HepG2 (cell line): ENCODE data around the gene TLDC2. TPM values are rescaled to one million over a fixed set of nuclear protein-coding genes. Genes with fewer than 3 reads are reported as not detected.

Experiments
- AGO2 ChIP-seq: fragments of 200-400 bp; formaldehyde crosslinking; optimal IDR thresholded peaks from 2 replicates; pipeline ENCODE3; 2017; ENCODE audit warnings: mild to moderate bottlenecking, low read depth, low read length, moderate library complexity
- CHD4 ChIP-seq: fragments of 200-600 bp; sonication (generic); IDR thresholded peaks from 2 replicates; pipeline ENCODE4 v1.7.0; 2017; ENCODE audit warnings: mild to moderate bottlenecking, low read length, borderline replicate concordance
- HMG20B ChIP-seq: conservative IDR thresholded peaks from 2 replicates; pipeline ENCODE4 v1.6.1; 2016; ENCODE audit warnings: missing genetic modification reagents, missing compliant biosample characterization
- MAFK ChIP-seq, 2 experiments: IDR thresholded peaks in 1 of 2; conservative IDR thresholded peaks in 1 of 2; 2 replicates each; pipeline ENCODE4 v1.6.1; 2011; ENCODE audit warnings: improper control_type of control experiment in 2 of 2, low read length in 2 of 2
- MBNL3 ChIP-seq: fragments of 250-450 bp; sonication (Bioruptor Pico); conservative IDR thresholded peaks from 2 replicates; pipeline ENCODE4 v1.8.0; 2022; ENCODE audit warnings: mild to moderate bottlenecking, inconsistent platforms
- PHB2 ChIP-seq: fragments of 450-650 bp; IDR thresholded peaks from 2 replicates; pipeline ENCODE4 v1.6.1; 2018; ENCODE audit not compliant: partially characterized antibody
- SMARCE1 ChIP-seq: fragments of 450-650 bp; IDR thresholded peaks from 2 replicates; pipeline ENCODE4 v1.6.1; 2017; ENCODE audit warnings: borderline replicate concordance
- SNRNP70 ChIP-seq: fragments of 200-400 bp; formaldehyde crosslinking; IDR thresholded peaks from 2 replicates; pipeline ENCODE4 v1.6.1; 2017; ENCODE audit warnings: mild to moderate bottlenecking, low read depth, low read length, moderate library complexity
- U2AF1 ChIP-seq: fragments of 200-400 bp; formaldehyde crosslinking; optimal IDR thresholded peaks from 2 replicates; pipeline ENCODE3; 2017; ENCODE audit warnings: mild to moderate bottlenecking, low read depth, low read length
- XRCC5 ChIP-seq: fragments of 200-400 bp; formaldehyde crosslinking; optimal IDR thresholded peaks from 2 replicates; pipeline ENCODE3; 2017; ENCODE audit warnings: mild to moderate bottlenecking, low read length
- ZMYM3 ChIP-seq: sonication (generic); formaldehyde crosslinking; IDR thresholded peaks from 2 replicates; pipeline ENCODE4 v1.5.1; 2020; ENCODE audit warnings: mild to moderate bottlenecking, missing genetic modification reagents
- ZNF17 ChIP-seq: sonication (generic); formaldehyde crosslinking; IDR thresholded peaks from 2 replicates; pipeline ENCODE4 v1.5.0; 2020; ENCODE audit warnings: mild to moderate bottlenecking, missing genetic modification reagents
- ZNF34 ChIP-seq: sonication (generic); formaldehyde crosslinking; IDR thresholded peaks from 2 replicates; pipeline ENCODE4 v1.4.0; 2020; ENCODE audit warnings: mild to moderate bottlenecking, missing genetic modification reagents, borderline replicate concordance
- ZNF589 ChIP-seq: sonication (generic); formaldehyde crosslinking; conservative IDR thresholded peaks from 2 replicates; pipeline ENCODE4 v1.8.0; 2022; ENCODE audit warnings: mild to moderate bottlenecking, moderate library complexity, missing genetic modification reagents
- ZNF607 ChIP-seq: sonication (generic); formaldehyde crosslinking; IDR thresholded peaks from 2 replicates; pipeline ENCODE4 v1.5.1; 2020; ENCODE audit warnings: missing genetic modification reagents, mild to moderate bottlenecking, borderline replicate concordance
- ZNF703 ChIP-seq: sonication (generic); formaldehyde crosslinking; IDR thresholded peaks from 2 replicates; pipeline ENCODE4 v1.5.1; 2020; ENCODE audit warnings: missing genetic modification reagents, mild to moderate bottlenecking, moderate library complexity, borderline replicate concordance
- polyA plus RNA-seq, 8 experiments: library from polyadenylated mRNA; depleted of rRNA in 3 of 8; stranded (reverse) in 7 of 8; unstranded in 1 of 8; fragments of >200 nt; fragmentation: Illumina TruSeq in 4 of 8; extraction: Trizol in 4 of 8; gene quantifications; 2 replicates each; pipeline versions ENCODE4 v1.2.1 to v1.2.3, GENCODE V29; 2011 to 2016; ENCODE audit warnings: low read depth in 4 of 8, missing spikeins in 1 of 8, mixed read lengths in 1 of 8; ENCODE audit not compliant: insufficient read depth in 1 of 8
- total RNA-seq, 5 experiments: library from RNA; depleted of rRNA; stranded (reverse); fragments of >200 nt; fragmentation: Illumina TruSeq; extraction: Trizol; gene quantifications; 2 replicates each; pipeline ENCODE4 v1.2.3, GENCODE V29; 2016; ENCODE audit warnings: low read depth in 1 of 5
- TF ChIP-seq, protein P1 (sequence below): sonication (generic); formaldehyde crosslinking; IDR thresholded peaks from 2 replicates; pipeline ENCODE4 v1.5.0; 2020; ENCODE audit warnings: mild to moderate bottlenecking, missing genetic modification reagents, borderline replicate concordance
- TF ChIP-seq, protein P2 (sequence below): sonication (generic); formaldehyde crosslinking; IDR thresholded peaks from 2 replicates; pipeline ENCODE4 v1.4.0; 2020; ENCODE audit warnings: missing genetic modification reagents, borderline replicate concordance

Gene TLDC2
- total and polyA plus RNA-seq, 2 of the 13 experiments (the other 11 are each of a cell fraction or from before 2014, with no cell fraction given), result 1.5 to 1.6 TPM

DNA sequence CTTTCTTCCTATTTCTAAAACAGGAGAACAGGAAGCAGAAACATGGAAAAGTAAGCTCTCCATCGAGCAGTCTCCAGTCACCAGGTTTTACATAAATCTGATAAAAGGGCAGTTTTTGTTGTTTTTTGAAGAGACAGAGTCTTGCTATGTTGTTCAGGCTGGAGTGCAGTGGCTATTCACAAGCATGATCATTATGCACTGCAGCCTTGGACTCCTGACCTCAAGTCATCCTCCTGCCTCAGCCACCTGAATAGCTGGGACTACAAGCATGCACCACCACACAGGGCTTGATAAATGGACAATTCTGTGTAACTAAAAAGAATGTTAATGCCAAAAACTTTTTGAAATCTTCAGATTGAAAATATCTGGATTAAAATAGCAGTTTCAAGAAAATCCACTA is 51.8 kb downstream of the TLDC2 start (continued):
- no peak for TF ChIP-seq HMG20B
- TF ChIP-seq SNRNP70, result no peak
- TF ChIP-seq ZNF607, result no peak
- no peak for TF ChIP-seq PHB2
- TF ChIP-seq ZNF589 (CRISPR knock-in tag), result no peak
- no peak for TF ChIP-seq CHD4
- TF ChIP-seq, protein P1, sequence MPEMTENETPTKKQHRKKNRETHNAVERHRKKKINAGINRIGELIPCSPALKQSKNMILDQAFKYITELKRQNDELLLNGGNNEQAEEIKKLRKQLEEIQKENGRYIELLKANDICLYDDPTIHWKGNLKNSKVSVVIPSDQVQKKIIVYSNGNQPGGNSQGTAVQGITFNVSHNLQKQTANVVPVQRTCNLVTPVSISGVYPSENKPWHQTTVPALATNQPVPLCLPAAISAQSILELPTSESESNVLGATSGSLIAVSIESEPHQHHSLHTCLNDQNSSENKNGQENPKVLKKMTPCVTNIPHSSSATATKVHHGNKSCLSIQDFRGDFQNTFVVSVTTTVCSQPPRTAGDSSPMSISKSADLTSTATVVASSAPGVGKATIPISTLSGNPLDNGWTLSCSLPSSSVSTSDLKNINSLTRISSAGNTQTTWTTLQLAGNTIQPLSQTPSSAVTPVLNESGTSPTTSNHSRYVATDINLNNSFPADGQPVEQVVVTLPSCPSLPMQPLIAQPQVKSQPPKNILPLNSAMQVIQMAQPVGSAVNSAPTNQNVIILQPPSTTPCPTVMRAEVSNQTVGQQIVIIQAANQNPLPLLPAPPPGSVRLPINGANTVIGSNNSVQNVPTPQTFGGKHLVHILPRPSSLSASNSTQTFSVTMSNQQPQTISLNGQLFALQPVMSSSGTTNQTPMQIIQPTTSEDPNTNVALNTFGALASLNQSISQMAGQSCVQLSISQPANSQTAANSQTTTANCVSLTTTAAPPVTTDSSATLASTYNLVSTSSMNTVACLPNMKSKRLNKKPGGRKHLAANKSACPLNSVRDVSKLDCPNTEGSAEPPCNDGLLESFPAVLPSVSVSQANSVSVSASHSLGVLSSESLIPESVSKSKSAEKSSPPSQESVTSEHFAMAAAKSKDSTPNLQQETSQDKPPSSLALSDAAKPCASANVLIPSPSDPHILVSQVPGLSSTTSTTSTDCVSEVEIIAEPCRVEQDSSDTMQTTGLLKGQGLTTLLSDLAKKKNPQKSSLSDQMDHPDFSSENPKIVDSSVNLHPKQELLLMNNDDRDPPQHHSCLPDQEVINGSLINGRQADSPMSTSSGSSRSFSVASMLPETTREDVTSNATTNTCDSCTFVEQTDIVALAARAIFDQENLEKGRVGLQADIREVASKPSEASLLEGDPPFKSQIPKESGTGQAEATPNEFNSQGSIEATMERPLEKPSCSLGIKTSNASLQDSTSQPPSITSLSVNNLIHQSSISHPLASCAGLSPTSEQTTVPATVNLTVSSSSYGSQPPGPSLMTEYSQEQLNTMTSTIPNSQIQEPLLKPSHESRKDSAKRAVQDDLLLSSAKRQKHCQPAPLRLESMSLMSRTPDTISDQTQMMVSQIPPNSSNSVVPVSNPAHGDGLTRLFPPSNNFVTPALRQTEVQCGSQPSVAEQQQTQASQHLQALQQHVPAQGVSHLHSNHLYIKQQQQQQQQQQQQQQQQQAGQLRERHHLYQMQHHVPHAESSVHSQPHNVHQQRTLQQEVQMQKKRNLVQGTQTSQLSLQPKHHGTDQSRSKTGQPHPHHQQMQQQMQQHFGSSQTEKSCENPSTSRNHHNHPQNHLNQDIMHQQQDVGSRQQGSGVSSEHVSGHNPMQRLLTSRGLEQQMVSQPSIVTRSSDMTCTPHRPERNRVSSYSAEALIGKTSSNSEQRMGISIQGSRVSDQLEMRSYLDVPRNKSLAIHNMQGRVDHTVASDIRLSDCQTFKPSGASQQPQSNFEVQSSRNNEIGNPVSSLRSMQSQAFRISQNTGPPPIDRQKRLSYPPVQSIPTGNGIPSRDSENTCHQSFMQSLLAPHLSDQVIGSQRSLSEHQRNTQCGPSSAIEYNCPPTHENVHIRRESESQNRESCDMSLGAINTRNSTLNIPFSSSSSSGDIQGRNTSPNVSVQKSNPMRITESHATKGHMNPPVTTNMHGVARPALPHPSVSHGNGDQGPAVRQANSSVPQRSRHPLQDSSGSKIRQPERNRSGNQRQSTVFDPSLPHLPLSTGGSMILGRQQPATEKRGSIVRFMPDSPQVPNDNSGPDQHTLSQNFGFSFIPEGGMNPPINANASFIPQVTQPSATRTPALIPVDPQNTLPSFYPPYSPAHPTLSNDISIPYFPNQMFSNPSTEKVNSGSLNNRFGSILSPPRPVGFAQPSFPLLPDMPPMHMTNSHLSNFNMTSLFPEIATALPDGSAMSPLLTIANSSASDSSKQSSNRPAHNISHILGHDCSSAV (CRISPR knock-in tag), result no peak
- no peak for TF ChIP-seq SMARCE1
- TF ChIP-seq U2AF1, result no peak
- TF ChIP-seq MBNL3, result no peak
- no peak for TF ChIP-seq ZNF34 (CRISPR knock-in tag)
- no peak for TF ChIP-seq XRCC5
- no peak for TF ChIP-seq ZNF17 (CRISPR knock-in tag)
- TF ChIP-seq ZNF703 (CRISPR knock-in tag), result no peak
- TF ChIP-seq MAFK (conservative IDR thresholded peaks at IDR 0.05 in 1 of 2, IDR thresholded peaks at IDR 0.05 in 1 of 2; ENCODE audit: low read length in 2 of 2), result no peak
- TF ChIP-seq, protein P2, sequence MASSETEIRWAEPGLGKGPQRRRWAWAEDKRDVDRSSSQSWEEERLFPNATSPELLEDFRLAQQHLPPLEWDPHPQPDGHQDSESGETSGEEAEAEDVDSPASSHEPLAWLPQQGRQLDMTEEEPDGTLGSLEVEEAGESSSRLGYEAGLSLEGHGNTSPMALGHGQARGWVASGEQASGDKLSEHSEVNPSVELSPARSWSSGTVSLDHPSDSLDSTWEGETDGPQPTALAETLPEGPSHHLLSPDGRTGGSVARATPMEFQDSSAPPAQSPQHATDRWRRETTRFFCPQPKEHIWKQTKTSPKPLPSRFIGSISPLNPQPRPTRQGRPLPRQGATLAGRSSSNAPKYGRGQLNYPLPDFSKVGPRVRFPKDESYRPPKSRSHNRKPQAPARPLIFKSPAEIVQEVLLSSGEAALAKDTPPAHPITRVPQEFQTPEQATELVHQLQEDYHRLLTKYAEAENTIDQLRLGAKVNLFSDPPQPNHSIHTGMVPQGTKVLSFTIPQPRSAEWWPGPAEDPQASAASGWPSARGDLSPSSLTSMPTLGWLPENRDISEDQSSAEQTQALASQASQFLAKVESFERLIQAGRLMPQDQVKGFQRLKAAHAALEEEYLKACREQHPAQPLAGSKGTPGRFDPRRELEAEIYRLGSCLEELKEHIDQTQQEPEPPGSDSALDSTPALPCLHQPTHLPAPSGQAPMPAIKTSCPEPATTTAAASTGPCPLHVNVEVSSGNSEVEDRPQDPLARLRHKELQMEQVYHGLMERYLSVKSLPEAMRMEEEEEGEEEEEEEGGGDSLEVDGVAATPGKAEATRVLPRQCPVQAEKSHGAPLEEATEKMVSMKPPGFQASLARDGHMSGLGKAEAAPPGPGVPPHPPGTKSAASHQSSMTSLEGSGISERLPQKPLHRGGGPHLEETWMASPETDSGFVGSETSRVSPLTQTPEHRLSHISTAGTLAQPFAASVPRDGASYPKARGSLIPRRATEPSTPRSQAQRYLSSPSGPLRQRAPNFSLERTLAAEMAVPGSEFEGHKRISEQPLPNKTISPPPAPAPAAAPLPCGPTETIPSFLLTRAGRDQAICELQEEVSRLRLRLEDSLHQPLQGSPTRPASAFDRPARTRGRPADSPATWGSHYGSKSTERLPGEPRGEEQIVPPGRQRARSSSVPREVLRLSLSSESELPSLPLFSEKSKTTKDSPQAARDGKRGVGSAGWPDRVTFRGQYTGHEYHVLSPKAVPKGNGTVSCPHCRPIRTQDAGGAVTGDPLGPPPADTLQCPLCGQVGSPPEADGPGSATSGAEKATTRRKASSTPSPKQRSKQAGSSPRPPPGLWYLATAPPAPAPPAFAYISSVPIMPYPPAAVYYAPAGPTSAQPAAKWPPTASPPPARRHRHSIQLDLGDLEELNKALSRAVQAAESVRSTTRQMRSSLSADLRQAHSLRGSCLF, result no peak
- peak; percentile 93 for TF ChIP-seq ZMYM3 (CRISPR knock-in tag)
- TF ChIP-seq AGO2, result no peak
